ENCODE data around the gene TARP.

GRCh38 chr7:38303866-38304265 lies 30.4 kb upstream of the TARP start:
- TF ChIP-seq, protein P1, sequence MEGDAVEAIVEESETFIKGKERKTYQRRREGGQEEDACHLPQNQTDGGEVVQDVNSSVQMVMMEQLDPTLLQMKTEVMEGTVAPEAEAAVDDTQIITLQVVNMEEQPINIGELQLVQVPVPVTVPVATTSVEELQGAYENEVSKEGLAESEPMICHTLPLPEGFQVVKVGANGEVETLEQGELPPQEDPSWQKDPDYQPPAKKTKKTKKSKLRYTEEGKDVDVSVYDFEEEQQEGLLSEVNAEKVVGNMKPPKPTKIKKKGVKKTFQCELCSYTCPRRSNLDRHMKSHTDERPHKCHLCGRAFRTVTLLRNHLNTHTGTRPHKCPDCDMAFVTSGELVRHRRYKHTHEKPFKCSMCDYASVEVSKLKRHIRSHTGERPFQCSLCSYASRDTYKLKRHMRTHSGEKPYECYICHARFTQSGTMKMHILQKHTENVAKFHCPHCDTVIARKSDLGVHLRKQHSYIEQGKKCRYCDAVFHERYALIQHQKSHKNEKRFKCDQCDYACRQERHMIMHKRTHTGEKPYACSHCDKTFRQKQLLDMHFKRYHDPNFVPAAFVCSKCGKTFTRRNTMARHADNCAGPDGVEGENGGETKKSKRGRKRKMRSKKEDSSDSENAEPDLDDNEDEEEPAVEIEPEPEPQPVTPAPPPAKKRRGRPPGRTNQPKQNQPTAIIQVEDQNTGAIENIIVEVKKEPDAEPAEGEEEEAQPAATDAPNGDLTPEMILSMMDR (IDR thresholded peaks at IDR 0.05) = no peak
- no peak for TF ChIP-seq POLR2A (IDR thresholded peaks at IDR 0.05)
